SK-N-SH treated with all-trans-retinoic acid at 6 μM for 48 hours (cell line): Measurements from ENCODE around the gene KLF6.

Source experiments
- ATAC-seq: fragments of 200-7000 bp; cut with Tn5 transposase; 3 replicates; pipeline ENCODE4 v1.9.1; 2020; ENCODE audit warnings: mild to moderate bottlenecking, moderate library complexity
- ARNTL ChIP-seq: fragments of 450-650 bp; formaldehyde crosslinking; IDR thresholded peaks from 2 replicates; pipeline ENCODE4 v1.5.0; 2020; ENCODE audit warnings: low read depth, mild to moderate bottlenecking, moderate library complexity, borderline replicate concordance
- BACH2 ChIP-seq: fragments of 250-450 bp; sonication (Bioruptor Pico); IDR thresholded peaks from 2 replicates; pipeline ENCODE4 v1.9.0; 2021; ENCODE audit warnings: mild to moderate bottlenecking, borderline replicate concordance
- CSDC2 ChIP-seq: fragments of 250-450 bp; sonication (Bioruptor Pico); IDR thresholded peaks from 2 replicates; pipeline ENCODE4 v1.5.0; 2020; ENCODE audit warnings: mild to moderate bottlenecking, moderate library complexity
- ESRRG ChIP-seq: fragments of 250-450 bp; sonication (Bioruptor Pico); IDR thresholded peaks from 2 replicates; pipeline ENCODE4 v1.6.1; 2021; ENCODE audit warnings: mild to moderate bottlenecking
- GLIS3 ChIP-seq: fragments of 250-450 bp; sonication (Bioruptor Pico); IDR thresholded peaks from 2 replicates; pipeline ENCODE4 v1.5.0; 2020; ENCODE audit warnings: mild to moderate bottlenecking, moderate library complexity
- ISL1 ChIP-seq: fragments of 250-450 bp; sonication (Bioruptor Pico); IDR thresholded peaks from 2 replicates; pipeline ENCODE4 v2.1.2; 2022; ENCODE audit warnings: mild to moderate bottlenecking, moderate library complexity
- OSR1 ChIP-seq: fragments of 250-450 bp; sonication (Bioruptor Pico); IDR thresholded peaks from 2 replicates; pipeline ENCODE4 v1.8.0; 2022; ENCODE audit warnings: moderate library complexity, mild to moderate bottlenecking, inconsistent platforms
- PATZ1 ChIP-seq: fragments of 250-450 bp; sonication (Bioruptor Pico); IDR thresholded peaks from 2 replicates; pipeline ENCODE4 v1.8.0; 2020; ENCODE audit warnings: mild to moderate bottlenecking, moderate library complexity, borderline replicate concordance
- PPARA ChIP-seq: fragments of 250-450 bp; sonication (Bioruptor Pico); IDR thresholded peaks from 2 replicates; pipeline ENCODE4 v1.5.0; 2020; ENCODE audit warnings: mild to moderate bottlenecking, borderline replicate concordance
- RARB ChIP-seq: fragments of 250-450 bp; sonication (Bioruptor Pico); IDR thresholded peaks from 2 replicates; pipeline ENCODE4 v1.8.0; 2021; ENCODE audit warnings: mild to moderate bottlenecking, moderate library complexity
- SNAI2 ChIP-seq: fragments of 250-450 bp; sonication (Bioruptor Pico); IDR thresholded peaks from 2 replicates; pipeline ENCODE4 v1.5.0; 2020; ENCODE audit warnings: mild to moderate bottlenecking, moderate library complexity
- TCF4 ChIP-seq: fragments of 250-450 bp; sonication (Bioruptor Pico); IDR thresholded peaks from 2 replicates; pipeline ENCODE4 v1.8.0; 2021; ENCODE audit warnings: mild to moderate bottlenecking, moderate library complexity, borderline replicate concordance
- TOX ChIP-seq: fragments of 250-450 bp; sonication (Bioruptor Pico); IDR thresholded peaks from 2 replicates; pipeline ENCODE4 v1.8.0; 2021; ENCODE audit warnings: mild to moderate bottlenecking, moderate library complexity, borderline replicate concordance
- TSHZ2 ChIP-seq: fragments of 250-450 bp; sonication (Bioruptor Pico); IDR thresholded peaks from 2 replicates; pipeline ENCODE4 v1.5.0; 2020; ENCODE audit warnings: mild to moderate bottlenecking, moderate library complexity
- ZC3H10 ChIP-seq: fragments of 250-450 bp; sonication (Bioruptor Pico); IDR thresholded peaks from 2 replicates; pipeline ENCODE4 v1.5.1; 2021; ENCODE audit warnings: mild to moderate bottlenecking, moderate library complexity
- ZFP30 ChIP-seq: fragments of 450-650 bp; formaldehyde crosslinking; IDR thresholded peaks from 2 replicates; pipeline ENCODE4 v1.5.0; 2022; ENCODE audit warnings: mild to moderate bottlenecking, moderate library complexity
- ZNF565 ChIP-seq: fragments of 450-650 bp; formaldehyde crosslinking; conservative IDR thresholded peaks from 2 replicates; pipeline ENCODE4 v1.5.0; 2020; ENCODE audit warnings: low read depth, mild to moderate bottlenecking, moderate library complexity
- ZNF8 ChIP-seq: fragments of 450-650 bp; formaldehyde crosslinking; IDR thresholded peaks from 2 replicates; pipeline ENCODE4 v1.5.0; 2020; ENCODE audit warnings: mild to moderate bottlenecking, moderate library complexity
- TF ChIP-seq, protein P1 (sequence below): fragments of 250-450 bp; sonication (Bioruptor Pico); IDR thresholded peaks from 2 replicates; pipeline ENCODE4 v1.5.1; 2020; ENCODE audit warnings: low read depth, mild to moderate bottlenecking, moderate library complexity
- TF ChIP-seq, protein P2 (sequence below): fragments of 250-450 bp; sonication (Bioruptor Pico); IDR thresholded peaks from 2 replicates; pipeline ENCODE4 v1.8.0; 2021; ENCODE audit warnings: low read depth, mild to moderate bottlenecking, moderate library complexity, borderline replicate concordance
- TF ChIP-seq, protein P3 (sequence below): fragments of 250-450 bp; sonication (Bioruptor Pico); IDR thresholded peaks from 2 replicates; pipeline ENCODE4 v1.5.1; 2021; ENCODE audit warnings: mild to moderate bottlenecking, moderate library complexity

The KLF6 gene

DNA sequence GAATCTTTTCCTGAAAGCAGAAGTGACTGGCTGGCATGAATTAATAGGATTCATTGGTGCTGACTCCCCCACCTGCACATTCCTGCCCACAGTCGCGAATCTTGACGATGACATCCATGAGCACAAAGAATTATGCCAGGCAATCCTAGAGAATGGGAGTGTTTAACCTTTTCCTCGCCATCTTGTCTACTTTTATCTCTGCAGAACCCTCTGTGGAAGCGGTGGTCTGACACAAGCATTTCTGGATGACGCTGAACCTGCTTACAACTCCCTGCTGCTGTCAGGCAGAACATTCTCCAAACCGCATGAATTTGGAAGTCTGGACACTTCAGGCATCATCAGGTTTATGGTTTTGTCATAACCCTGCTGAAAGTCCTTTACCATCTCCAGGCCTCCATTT lies 36.5 kb downstream of the KLF6 start:
- TF ChIP-seq ZC3H10 (CRISPR knock-in tag), result no peak
- TF ChIP-seq, protein P1, sequence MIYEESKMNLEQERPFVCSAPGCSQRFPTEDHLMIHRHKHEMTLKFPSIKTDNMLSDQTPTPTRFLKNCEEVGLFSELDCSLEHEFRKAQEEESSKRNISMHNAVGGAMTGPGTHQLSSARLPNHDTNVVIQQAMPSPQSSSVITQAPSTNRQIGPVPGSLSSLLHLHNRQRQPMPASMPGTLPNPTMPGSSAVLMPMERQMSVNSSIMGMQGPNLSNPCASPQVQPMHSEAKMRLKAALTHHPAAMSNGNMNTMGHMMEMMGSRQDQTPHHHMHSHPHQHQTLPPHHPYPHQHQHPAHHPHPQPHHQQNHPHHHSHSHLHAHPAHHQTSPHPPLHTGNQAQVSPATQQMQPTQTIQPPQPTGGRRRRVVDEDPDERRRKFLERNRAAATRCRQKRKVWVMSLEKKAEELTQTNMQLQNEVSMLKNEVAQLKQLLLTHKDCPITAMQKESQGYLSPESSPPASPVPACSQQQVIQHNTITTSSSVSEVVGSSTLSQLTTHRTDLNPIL (CRISPR knock-in tag), result no peak
- no peak for ATAC-seq

DNA sequence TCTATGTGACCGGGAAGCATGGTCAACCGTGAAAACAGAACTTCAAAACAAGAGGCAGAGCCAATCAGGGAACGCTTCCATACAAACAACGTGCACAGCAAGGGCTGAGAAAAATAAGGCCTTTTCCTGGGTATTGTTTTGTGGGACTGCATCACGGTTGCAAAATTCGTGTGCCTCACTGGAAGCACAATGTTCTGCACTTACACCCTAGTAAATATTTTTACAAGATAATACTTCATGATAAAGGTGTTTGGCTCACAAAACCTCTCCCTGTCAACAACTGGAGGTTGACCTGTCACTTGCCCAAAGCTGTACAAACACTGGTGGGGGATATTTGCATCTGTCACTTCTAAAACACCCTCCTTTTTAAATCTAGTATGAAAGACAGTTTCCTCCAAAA lies 37.0 kb downstream of the KLF6 start:
- TF ChIP-seq PATZ1 (CRISPR knock-in tag) (no peak), RARB (CRISPR knock-in tag) (no peak), PPARA (CRISPR knock-in tag) (no peak), OSR1 (CRISPR knock-in tag) (no peak), TOX (no peak), BACH2 (CRISPR knock-in tag) (no peak), ISL1 (CRISPR knock-in tag) (no peak), GLIS3 (CRISPR knock-in tag) (no peak), SNAI2 (CRISPR knock-in tag) (no peak), ZNF565 (CRISPR knock-in tag) (no peak), ZFP30 (CRISPR knock-in tag) (no peak), ESRRG (CRISPR knock-in tag) (no peak), ARNTL (CRISPR knock-in tag) (no peak), ZNF8 (CRISPR knock-in tag) (no peak), CSDC2 (CRISPR knock-in tag) (no peak), TCF4 (CRISPR knock-in tag) (no peak)
- TF ChIP-seq, protein P1 (CRISPR knock-in tag), result no peak
- TF ChIP-seq, protein P2, sequence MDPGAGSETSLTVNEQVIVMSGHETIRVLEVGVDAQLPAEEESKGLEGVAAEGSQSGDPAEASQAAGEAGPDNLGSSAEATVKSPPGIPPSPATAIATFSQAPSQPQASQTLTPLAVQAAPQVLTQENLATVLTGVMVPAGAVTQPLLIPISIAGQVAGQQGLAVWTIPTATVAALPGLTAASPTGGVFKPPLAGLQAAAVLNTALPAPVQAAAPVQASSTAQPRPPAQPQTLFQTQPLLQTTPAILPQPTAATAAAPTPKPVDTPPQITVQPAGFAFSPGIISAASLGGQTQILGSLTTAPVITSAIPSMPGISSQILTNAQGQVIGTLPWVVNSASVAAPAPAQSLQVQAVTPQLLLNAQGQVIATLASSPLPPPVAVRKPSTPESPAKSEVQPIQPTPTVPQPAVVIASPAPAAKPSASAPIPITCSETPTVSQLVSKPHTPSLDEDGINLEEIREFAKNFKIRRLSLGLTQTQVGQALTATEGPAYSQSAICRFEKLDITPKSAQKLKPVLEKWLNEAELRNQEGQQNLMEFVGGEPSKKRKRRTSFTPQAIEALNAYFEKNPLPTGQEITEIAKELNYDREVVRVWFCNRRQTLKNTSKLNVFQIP (CRISPR knock-in tag), result no peak
- TF ChIP-seq, protein P3, sequence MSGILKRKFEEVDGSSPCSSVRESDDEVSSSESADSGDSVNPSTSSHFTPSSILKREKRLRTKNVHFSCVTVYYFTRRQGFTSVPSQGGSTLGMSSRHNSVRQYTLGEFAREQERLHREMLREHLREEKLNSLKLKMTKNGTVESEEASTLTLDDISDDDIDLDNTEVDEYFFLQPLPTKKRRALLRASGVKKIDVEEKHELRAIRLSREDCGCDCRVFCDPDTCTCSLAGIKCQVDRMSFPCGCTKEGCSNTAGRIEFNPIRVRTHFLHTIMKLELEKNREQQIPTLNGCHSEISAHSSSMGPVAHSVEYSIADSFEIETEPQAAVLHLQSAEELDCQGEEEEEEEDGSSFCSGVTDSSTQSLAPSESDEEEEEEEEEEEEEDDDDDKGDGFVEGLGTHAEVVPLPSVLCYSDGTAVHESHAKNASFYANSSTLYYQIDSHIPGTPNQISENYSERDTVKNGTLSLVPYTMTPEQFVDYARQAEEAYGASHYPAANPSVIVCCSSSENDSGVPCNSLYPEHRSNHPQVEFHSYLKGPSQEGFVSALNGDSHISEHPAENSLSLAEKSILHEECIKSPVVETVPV (CRISPR knock-in tag), result no peak

GRCh38 chr10:3747248-3747960 lies 37.6 kb downstream of the KLF6 start:
- no peak for ATAC-seq
- TF ChIP-seq GLIS3 (CRISPR knock-in tag) (no peak), PPARA (CRISPR knock-in tag) (no peak), ZNF565 (CRISPR knock-in tag) (no peak), OSR1 (CRISPR knock-in tag) (no peak), TSHZ2 (CRISPR knock-in tag) (no peak), ESRRG (CRISPR knock-in tag) (no peak), ZC3H10 (CRISPR knock-in tag) (no peak), BACH2 (CRISPR knock-in tag) (no peak)
- TF ChIP-seq, all 23 proteins: peak for 0

More for the DNA sequence above, 37.0 kb downstream of the KLF6 start:
- no peak for ATAC-seq
